CD14-positive monocyte (primary cell): ENCODE measurements around the gene PAPPA2. TPM values are rescaled to one million over a fixed set of nuclear protein-coding genes. Genes with fewer than 3 reads are reported as not detected.

Experiments used
- DNase-seq, 3 donors: peaks; one replicate each; pipeline ENCODE4 v3.0.0-alpha.2; 2011 to 2022
- H2AFZ ChIP-seq: 2 replicates; pipeline ENCODE4 v1.6.0; 2012; ENCODE audit warnings: mild to moderate bottlenecking, low read depth, low read length, inconsistent platforms; ENCODE audit not compliant: insufficient read depth, poor library complexity, severe bottlenecking
- H3K27ac ChIP-seq, 2 donors: 1 replicate in 1 of 2; 2 replicates in 1 of 2; pipeline ENCODE4 v1.5.1; 2012 to 2013; ENCODE audit warnings: low read length in 2 of 2, control low read depth in 1 of 2, inconsistent platforms in 1 of 2, low read depth in 1 of 2, mild to moderate bottlenecking in 1 of 2
- H3K27me3 ChIP-seq, 2 donors: one replicate each; pipeline versions ENCODE4 v1.6.0 to v1.6.1; 2011 to 2013; ENCODE audit warnings: low read length in 2 of 2; ENCODE audit not compliant: control insufficient read depth in 2 of 2, insufficient read depth in 2 of 2
- H3K36me3 ChIP-seq, 2 donors: replicated peaks in 1 of 2; 1 replicate in 1 of 2; 2 replicates in 1 of 2; pipeline versions ENCODE4 v1.5.1 to v1.6.1; 2012 to 2013; ENCODE audit warnings: low read length in 2 of 2, control low read depth in 1 of 2, inconsistent platforms in 1 of 2, mild to moderate bottlenecking in 1 of 2; ENCODE audit not compliant: insufficient read depth in 2 of 2, control insufficient read depth in 1 of 2
- H3K4me1 ChIP-seq, 2 donors: 1 replicate in 1 of 2; 2 replicates in 1 of 2; pipeline versions ENCODE4 v1.5.1 to v1.6.1; 2012 to 2013; ENCODE audit warnings: low read length in 2 of 2, control low read depth in 1 of 2, inconsistent platforms in 1 of 2, mild to moderate bottlenecking in 1 of 2, moderate library complexity in 1 of 2; ENCODE audit not compliant: insufficient read depth in 2 of 2, control insufficient read depth in 1 of 2
- H3K4me2 ChIP-seq: replicated peaks from 2 replicates; pipeline ENCODE3; 2012; ENCODE audit warnings: low read length, moderate library complexity, mild to moderate bottlenecking; ENCODE audit not compliant: poor library complexity, severe bottlenecking; ENCODE audit errors: extremely low read depth
- H3K4me3 ChIP-seq, 3 experiments: fragments of 200-600 bp in 1 of 3; sonication (generic) in 1 of 3; replicated peaks in 1 of 3; 1 replicate in 2 of 3; 2 replicates in 1 of 3; pipeline ENCODE4 v1.5.1; 2011 to 2013; ENCODE audit warnings: low read length in 3 of 3, mild to moderate bottlenecking in 3 of 3, control low read depth in 2 of 3, low read depth in 2 of 3, inconsistent platforms in 1 of 3, moderate library complexity in 1 of 3
- H3K79me2 ChIP-seq: 2 replicates; pipeline ENCODE4 v1.6.0; 2012; ENCODE audit warnings: mild to moderate bottlenecking, control low read depth, inconsistent platforms, low read length, moderate library complexity; ENCODE audit not compliant: insufficient read depth
- H3K9ac ChIP-seq: 2 replicates; pipeline ENCODE4 v1.6.0; 2017; ENCODE audit warnings: low read length, mild to moderate bottlenecking; ENCODE audit not compliant: insufficient read depth, poor library complexity, severe bottlenecking
- H3K9me3 ChIP-seq, 2 donors: replicated peaks in 1 of 2; 1 replicate in 1 of 2; 2 replicates in 1 of 2; pipeline versions ENCODE4 v1.5.1 to v1.6.1; 2012 to 2013; ENCODE audit warnings: low read length in 2 of 2, control low read depth in 1 of 2; ENCODE audit not compliant: control insufficient read depth in 1 of 2, insufficient read depth in 1 of 2
- H4K20me1 ChIP-seq: 2 replicates; pipeline ENCODE4 v1.6.0; 2012; ENCODE audit warnings: mild to moderate bottlenecking, low read length, control low read depth, moderate library complexity; ENCODE audit not compliant: insufficient read depth
- H3K27ac Mint-ChIP-seq, 7 donors: one replicate each; pipeline ENCODE4 v1.8.0; 2020; ENCODE audit warnings: mild to moderate bottlenecking in 7 of 7, mixed read lengths in 7 of 7, moderate library complexity in 6 of 7, inconsistent platforms in 2 of 7
- H3K27me3 Mint-ChIP-seq, 3 donors: one replicate each; pipeline ENCODE4 v1.8.0; 2021 to 2022; ENCODE audit warnings: low read depth in 3 of 3, mild to moderate bottlenecking in 3 of 3, mixed read lengths in 3 of 3, moderate library complexity in 3 of 3, inconsistent platforms in 1 of 3
- H3K36me3 Mint-ChIP-seq, 2 donors: one replicate each; pipeline ENCODE4 v1.8.0; 2020; ENCODE audit warnings: mixed read lengths in 2 of 2, inconsistent platforms in 1 of 2, mild to moderate bottlenecking in 1 of 2
- H3K4me1 Mint-ChIP-seq: one replicate; pipeline ENCODE4 v1.8.0; 2020; ENCODE audit warnings: mild to moderate bottlenecking, mixed read lengths
- H3K4me3 Mint-ChIP-seq, 2 donors: one replicate each; pipeline ENCODE4 v1.8.0; 2020; ENCODE audit warnings: mild to moderate bottlenecking in 2 of 2, mixed read lengths in 2 of 2, moderate library complexity in 1 of 2
- H3K9me3 Mint-ChIP-seq, 7 donors: one replicate each; pipeline ENCODE4 v1.8.0; 2020 to 2022; ENCODE audit warnings: mixed read lengths in 7 of 7, mild to moderate bottlenecking in 6 of 7, moderate library complexity in 6 of 7, inconsistent platforms in 2 of 7
- WGBS: methylation state at CpG from one replicate; pipeline ENCODE4 v1.1.5; 2013; ENCODE audit warnings: missing lambda C conversion rate; ENCODE audit not compliant: insufficient coverage; 5-methylcytosine and 5-hydroxymethylcytosine counted together
- intact Hi-C, 2 donors: fragments of 100-400 bp; cut with micrococcal nuclease; formaldehyde crosslinking; loops; one replicate each; pipeline versions ENCODE4 v1.15.0 to v1.15.1; 2023
- polyA plus RNA-seq, 3 donors: library from polyadenylated mRNA; depleted of rRNA in 1 of 3; unstranded in 2 of 3; stranded (reverse) in 1 of 3; fragments of 300-500 nt in 2 of 3; fragments of >200 nt in 1 of 3; fragmentation: Illumina TruSeq in 2 of 3; gene quantifications; 1 replicate in 2 of 3; 2 replicates in 1 of 3; pipeline ENCODE4 v1.2.3, GENCODE V29; 2012 to 2021
- TF ChIP-seq, protein P1 (sequence below): fragments of 200-600 bp; IDR thresholded peaks from one replicate; pipeline ENCODE4 v1.8.0; 2022; ENCODE audit warnings: antibody characterized with exemption, mild to moderate bottlenecking

PAPPA2 gene
- polyA plus RNA-seq, 3 donors, result not detected

- Mint-ChIP-seq H3K27me3 (peaks cover 3 to 12% (median 9%) of the 10 kb centered on the region in 3 donors), H3K36me3 (no peaks in the 10 kb centered on the region), H3K9me3 (peaks cover 0 to 1% (median 0%) of the 10 kb centered on the region in 7 donors), H3K27ac (no peak overlapping the region), H3K4me1 (no peaks in the 10 kb centered on the region), H3K4me3 (no peak overlapping the region)
- Histone ChIP-seq H3K4me1 (no peaks in the 10 kb centered on the region), H3K4me3 (no peak overlapping the region), H2AFZ (no peak overlapping the region), H3K4me2 (no peak overlapping the region), H4K20me1 (no peaks in the 10 kb centered on the region), H3K36me3 (no peaks in the 10 kb centered on the region), H3K9me3 (no peaks in the 10 kb centered on the region), H3K27ac (no peak overlapping the region), H3K27me3 (no peaks in the 10 kb centered on the region), H3K79me2 (no peaks in the 10 kb centered on the region), H3K9ac (no peak overlapping the region)
- TF ChIP-seq, protein P1, sequence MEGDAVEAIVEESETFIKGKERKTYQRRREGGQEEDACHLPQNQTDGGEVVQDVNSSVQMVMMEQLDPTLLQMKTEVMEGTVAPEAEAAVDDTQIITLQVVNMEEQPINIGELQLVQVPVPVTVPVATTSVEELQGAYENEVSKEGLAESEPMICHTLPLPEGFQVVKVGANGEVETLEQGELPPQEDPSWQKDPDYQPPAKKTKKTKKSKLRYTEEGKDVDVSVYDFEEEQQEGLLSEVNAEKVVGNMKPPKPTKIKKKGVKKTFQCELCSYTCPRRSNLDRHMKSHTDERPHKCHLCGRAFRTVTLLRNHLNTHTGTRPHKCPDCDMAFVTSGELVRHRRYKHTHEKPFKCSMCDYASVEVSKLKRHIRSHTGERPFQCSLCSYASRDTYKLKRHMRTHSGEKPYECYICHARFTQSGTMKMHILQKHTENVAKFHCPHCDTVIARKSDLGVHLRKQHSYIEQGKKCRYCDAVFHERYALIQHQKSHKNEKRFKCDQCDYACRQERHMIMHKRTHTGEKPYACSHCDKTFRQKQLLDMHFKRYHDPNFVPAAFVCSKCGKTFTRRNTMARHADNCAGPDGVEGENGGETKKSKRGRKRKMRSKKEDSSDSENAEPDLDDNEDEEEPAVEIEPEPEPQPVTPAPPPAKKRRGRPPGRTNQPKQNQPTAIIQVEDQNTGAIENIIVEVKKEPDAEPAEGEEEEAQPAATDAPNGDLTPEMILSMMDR, result no peak
- WGBS, result 48% methylated on average over 2 of the region's 2 CpGs
- intact Hi-C loops, result no loop called here
- no peak for DNase-seq
These were observed 94.7 kb downstream of the PAPPA2 start for GRCh38 chr1:176557543-176558258.

- Histone ChIP-seq H3K9ac (no peak overlapping the region), H3K27me3 (no peaks in the 10 kb centered on the region), H3K36me3 (no peaks in the 10 kb centered on the region), H3K4me2 (no peak overlapping the region), H4K20me1 (no peaks in the 10 kb centered on the region), H3K4me1 (no peaks in the 10 kb centered on the region), H2AFZ (no peak overlapping the region), H3K9me3 (no peaks in the 10 kb centered on the region), H3K27ac (no peak overlapping the region), H3K4me3 (no peak overlapping the region), H3K79me2 (no peaks in the 10 kb centered on the region)
- Mint-ChIP-seq H3K36me3 (no peaks in the 10 kb centered on the region), H3K9me3 (no peaks in the 10 kb centered on the region), H3K27ac (no peak overlapping the region), H3K27me3 (peaks cover 0 to 7% (median 3%) of the 10 kb centered on the region in 3 donors), H3K4me1 (no peaks in the 10 kb centered on the region), H3K4me3 (no peak overlapping the region)
- no peak for DNase-seq
- WGBS, result no CpG with 5 or more reads among the region's 2 CpGs
- intact Hi-C loops, result no loop called here
- TF ChIP-seq, protein P1, result no peak
These were observed 95.6 kb downstream of the PAPPA2 start for GRCh38 chr1:176558561-176558960.
